Keratinocyte (primary cell): ENCODE data around the gene SERGEF. TPM values are rescaled to one million over a fixed set of nuclear protein-coding genes. Genes with fewer than 3 reads are reported as not detected.

Experiments
- DNase-seq: peaks from one replicate; pipeline ENCODE4 v3.0.0-alpha.2; 2011; ENCODE audit warnings: low read depth, missing footprints, low spot score
- FAIRE-seq: peaks from 2 replicates; lab custom pipeline; 2011; peaks lifted over from hg19 to GRCh38; lab: Jason Lieb, UNC
- H2AFZ ChIP-seq: 2 replicates; pipeline ENCODE4 v1.6.0; 2012; ENCODE audit warnings: low read length, control low read depth, inconsistent platforms; ENCODE audit not compliant: control insufficient read depth
- H3K27ac ChIP-seq: 2 replicates; pipeline ENCODE4 v1.5.1; 2011; ENCODE audit warnings: low read length; ENCODE audit not compliant: control insufficient read depth, insufficient read depth
- H3K27me3 ChIP-seq: 3 replicates; pipeline ENCODE4 v1.6.0; 2011; ENCODE audit warnings: low read length; ENCODE audit not compliant: control insufficient read depth, insufficient read depth; ENCODE audit errors: extremely low read depth
- H3K36me3 ChIP-seq, 2 experiments: 2 replicates in 1 of 2; 3 replicates in 1 of 2; pipeline ENCODE4 v1.5.1; 2011; ENCODE audit warnings: low read length in 2 of 2, mild to moderate bottlenecking in 1 of 2; ENCODE audit not compliant: control insufficient read depth in 2 of 2, insufficient read depth in 2 of 2; ENCODE audit errors: extremely low read depth in 1 of 2
- H3K4me1 ChIP-seq: 3 replicates; pipeline ENCODE4 v1.5.1; 2011; ENCODE audit warnings: low read length; ENCODE audit not compliant: control insufficient read depth, insufficient read depth; ENCODE audit errors: extremely low read depth
- H3K4me2 ChIP-seq: 3 replicates; pipeline ENCODE4 v1.6.0; 2011; ENCODE audit warnings: low read depth, low read length; ENCODE audit not compliant: control insufficient read depth, insufficient read depth; ENCODE audit errors: extremely low read depth
- H3K4me3 ChIP-seq, 3 experiments: fragments of 200-600 bp in 1 of 3; sonication (generic) in 1 of 3; 2 replicates in 2 of 3; 3 replicates in 1 of 3; pipeline ENCODE4 v1.5.1; 2011 to 2016; ENCODE audit warnings: low read length in 3 of 3, mild to moderate bottlenecking in 3 of 3, control low read depth in 2 of 3, inconsistent platforms in 1 of 3, low read depth in 1 of 3, mixed read lengths in 1 of 3, mixed run types in 1 of 3, moderate library complexity in 1 of 3; ENCODE audit not compliant: control insufficient read depth in 2 of 3, insufficient read depth in 2 of 3; ENCODE audit errors: extremely low read depth in 1 of 3
- H3K79me2 ChIP-seq: 2 replicates; pipeline ENCODE4 v1.6.0; 2012; ENCODE audit warnings: low read length; ENCODE audit not compliant: control insufficient read depth, insufficient read depth
- H3K9ac ChIP-seq: 3 replicates; pipeline ENCODE4 v1.6.0; 2011; ENCODE audit warnings: low read length; ENCODE audit not compliant: control insufficient read depth, insufficient read depth; ENCODE audit errors: extremely low read depth
- H3K9me1 ChIP-seq: 3 replicates; pipeline ENCODE4 v1.6.0; 2011; ENCODE audit warnings: low read length; ENCODE audit not compliant: control insufficient read depth, insufficient read depth; ENCODE audit errors: extremely low read depth
- H3K9me3 ChIP-seq: 2 replicates; pipeline ENCODE4 v1.5.1; 2012; ENCODE audit warnings: low read depth, low read length; ENCODE audit not compliant: control insufficient read depth
- H4K20me1 ChIP-seq: 3 replicates; pipeline ENCODE4 v1.6.0; 2011; ENCODE audit warnings: low read length; ENCODE audit not compliant: control insufficient read depth, insufficient read depth; ENCODE audit errors: extremely low read depth
- EZH2 ChIP-seq: IDR thresholded peaks from one replicate; pipeline ENCODE4 v1.6.1; 2012; ENCODE audit warnings: inconsistent platforms, mild to moderate bottlenecking, low read length, moderate library complexity
- dilution Hi-C: fragments of 300-500 bp; cut with MboI; formaldehyde crosslinking; loops from one replicate; pipeline ENCODE4 v1.7.0; 2020; ENCODE audit warnings: low sequenced_read_pairs; ENCODE audit not compliant: extremely low pct_ligation_motif_present
- polyA plus RNA-seq, 5 experiments: library from polyadenylated mRNA; depleted of rRNA in 3 of 5; stranded (reverse) in 3 of 5; stranded (forward) in 1 of 5; unstranded in 1 of 5; fragments of >200 nt; gene quantifications; 1 replicate in 1 of 5; 2 replicates in 3 of 5; 3 replicates in 1 of 5; pipeline versions ENCODE4 v1.2.1 to v1.2.3, GENCODE V29; 2011 to 2012; ENCODE audit warnings: missing spikeins in 2 of 5, low read depth in 1 of 5, low replicate concordance in 1 of 5
- TF ChIP-seq, protein P1 (sequence below), 3 experiments: IDR thresholded peaks in 1 of 3; conservative IDR thresholded peaks in 1 of 3; optimal IDR thresholded peaks in 1 of 3; 2 replicates in 2 of 3; 3 replicates in 1 of 3; pipeline versions ENCODE3 to v1.5.1; 2011; ENCODE audit warnings: low read length in 3 of 3, mild to moderate bottlenecking in 3 of 3, moderate library complexity in 2 of 3, control low read depth in 1 of 3, inconsistent platforms in 1 of 3; ENCODE audit not compliant: insufficient read depth in 2 of 3; ENCODE audit errors: extremely low read depth in 1 of 3

Gene SERGEF
- polyA plus RNA-seq, 1 donor (not counting 4 experiments of a cell fraction or from before 2014, with no cell fraction given) = 15.6 TPM

DNA sequence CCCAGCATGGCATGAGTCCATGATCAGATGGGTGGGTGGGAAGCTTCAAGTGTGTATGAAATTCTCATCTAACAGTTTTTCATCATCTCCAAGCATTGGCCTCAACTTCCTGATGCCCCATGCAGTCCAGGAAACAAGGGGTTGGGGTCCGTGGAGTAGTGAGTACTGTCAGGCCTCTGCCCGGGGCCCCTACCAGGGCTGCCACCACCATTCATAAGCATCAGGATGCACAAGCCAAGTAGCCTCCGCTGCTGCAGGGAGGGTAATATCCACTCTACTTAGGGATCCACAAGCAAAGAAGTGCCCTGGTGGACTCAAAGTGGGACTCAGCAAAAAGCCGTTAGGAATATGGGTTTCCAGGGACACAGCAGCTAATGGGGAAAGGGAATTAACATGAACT is 229.0 kb downstream of the SERGEF start:
- H3K4me1 ChIP-seq = peaks cover 13% of the 10 kb centered on the region
- H3K9me3 ChIP-seq = no peaks in the 10 kb centered on the region
- FAIRE-seq (no peak), DNase-seq (no peak)
- no peak overlapping the region for H3K4me3 ChIP-seq
- H3K79me2 ChIP-seq = no peaks in the 10 kb centered on the region
- TF ChIP-seq, protein P1, sequence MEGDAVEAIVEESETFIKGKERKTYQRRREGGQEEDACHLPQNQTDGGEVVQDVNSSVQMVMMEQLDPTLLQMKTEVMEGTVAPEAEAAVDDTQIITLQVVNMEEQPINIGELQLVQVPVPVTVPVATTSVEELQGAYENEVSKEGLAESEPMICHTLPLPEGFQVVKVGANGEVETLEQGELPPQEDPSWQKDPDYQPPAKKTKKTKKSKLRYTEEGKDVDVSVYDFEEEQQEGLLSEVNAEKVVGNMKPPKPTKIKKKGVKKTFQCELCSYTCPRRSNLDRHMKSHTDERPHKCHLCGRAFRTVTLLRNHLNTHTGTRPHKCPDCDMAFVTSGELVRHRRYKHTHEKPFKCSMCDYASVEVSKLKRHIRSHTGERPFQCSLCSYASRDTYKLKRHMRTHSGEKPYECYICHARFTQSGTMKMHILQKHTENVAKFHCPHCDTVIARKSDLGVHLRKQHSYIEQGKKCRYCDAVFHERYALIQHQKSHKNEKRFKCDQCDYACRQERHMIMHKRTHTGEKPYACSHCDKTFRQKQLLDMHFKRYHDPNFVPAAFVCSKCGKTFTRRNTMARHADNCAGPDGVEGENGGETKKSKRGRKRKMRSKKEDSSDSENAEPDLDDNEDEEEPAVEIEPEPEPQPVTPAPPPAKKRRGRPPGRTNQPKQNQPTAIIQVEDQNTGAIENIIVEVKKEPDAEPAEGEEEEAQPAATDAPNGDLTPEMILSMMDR (optimal IDR thresholded peaks at IDR 0.05 in 1 of 3, IDR thresholded peaks at IDR 0.05 in 1 of 3, conservative IDR thresholded peaks at IDR 0.05 in 1 of 3; ENCODE audit: extremely low read depth in 1 of 3, insufficient read depth in 2 of 3, low read length in 3 of 3) = no peak
- no peak for TF ChIP-seq EZH2
- H3K36me3 ChIP-seq = no peaks in the 10 kb centered on the region
- H4K20me1 ChIP-seq = no peaks in the 10 kb centered on the region
- peaks cover 21% of the 10 kb centered on the region for H3K27me3 ChIP-seq
- dilution Hi-C loops = no loop called here
- no peak overlapping the region for H3K4me2 ChIP-seq
- H2AFZ ChIP-seq = no peak overlapping the region
- no peak overlapping the region for H3K9ac ChIP-seq
- H3K9me1 ChIP-seq = no peaks in the 10 kb centered on the region
- no peak overlapping the region for H3K27ac ChIP-seq

DNA sequence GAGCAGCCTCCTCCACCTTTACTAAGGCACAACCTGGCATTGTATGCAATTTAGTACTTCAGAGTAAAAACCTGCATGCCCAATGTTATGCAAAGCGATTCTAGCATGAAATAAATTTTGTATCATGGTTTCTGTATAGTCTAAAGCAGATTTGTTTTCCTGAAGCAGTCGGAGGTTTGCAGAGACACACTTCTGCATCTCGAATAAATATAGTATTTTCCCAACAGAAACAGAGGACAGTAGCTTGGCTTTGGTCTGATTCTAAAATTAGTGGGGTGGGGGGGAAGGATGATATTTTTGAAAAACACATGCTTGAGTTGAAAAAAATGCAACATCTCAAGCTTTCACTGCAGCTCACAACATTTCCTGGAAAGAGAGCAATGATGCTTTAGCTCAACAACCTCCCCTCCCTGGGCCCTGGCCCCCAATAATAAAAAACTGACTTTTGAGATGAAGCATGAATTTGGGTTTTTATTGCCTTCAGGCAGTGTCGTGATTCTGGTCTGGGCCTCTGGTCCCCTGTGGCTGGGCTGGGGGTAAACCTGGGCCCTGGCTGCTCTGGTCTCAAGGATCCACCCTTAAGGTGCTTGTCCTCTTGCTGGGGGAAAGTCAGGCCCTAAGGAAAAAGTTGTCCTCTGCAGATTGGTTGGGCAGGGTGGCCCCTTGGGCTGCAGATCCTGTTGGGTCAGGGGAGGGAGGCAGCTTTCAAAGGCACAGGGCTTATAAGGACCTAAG is 230.1 kb downstream of the SERGEF start:
- dilution Hi-C loops = no loop called here
- Histone ChIP-seq H3K4me3 (no peak overlapping the region), H3K4me1 (peaks cover 13% of the 10 kb centered on the region), H2AFZ (no peak overlapping the region), H3K27ac (no peak overlapping the region), H3K36me3 (no peaks in the 10 kb centered on the region), H3K9me3 (no peaks in the 10 kb centered on the region), H4K20me1 (no peaks in the 10 kb centered on the region), H3K79me2 (no peaks in the 10 kb centered on the region), H3K9me1 (no peaks in the 10 kb centered on the region), H3K9ac (no peak overlapping the region), H3K4me2 (no peak overlapping the region), H3K27me3 (peaks cover 21% of the 10 kb centered on the region)
- DNase-seq (no peak), FAIRE-seq (no peak)
- TF ChIP-seq, protein P1 (optimal IDR thresholded peaks at IDR 0.05 in 1 of 3, IDR thresholded peaks at IDR 0.05 in 1 of 3, conservative IDR thresholded peaks at IDR 0.05 in 1 of 3; ENCODE audit: extremely low read depth in 1 of 3, insufficient read depth in 2 of 3, low read length in 3 of 3) = no peak
- TF ChIP-seq EZH2 = no peak
